GM19099 (cell line): ENCODE results near the gene NRK.

Source experiments
- POLR2A ChIP-seq: IDR thresholded peaks from 3 replicates; pipeline ENCODE4 v1.6.1; 2011; ENCODE audit warnings: low read depth; ENCODE audit not compliant: insufficient read length; ENCODE audit errors: extremely low read depth

The NRK gene

GRCh38 chrX:105822138-105823091 is at the start of gene NRK:
Gene NRK (plus strand): TSS chrX:105822539. CDS start chrX:105822846, 307 bp downstream.
- TF ChIP-seq POLR2A: no peak

DNA sequence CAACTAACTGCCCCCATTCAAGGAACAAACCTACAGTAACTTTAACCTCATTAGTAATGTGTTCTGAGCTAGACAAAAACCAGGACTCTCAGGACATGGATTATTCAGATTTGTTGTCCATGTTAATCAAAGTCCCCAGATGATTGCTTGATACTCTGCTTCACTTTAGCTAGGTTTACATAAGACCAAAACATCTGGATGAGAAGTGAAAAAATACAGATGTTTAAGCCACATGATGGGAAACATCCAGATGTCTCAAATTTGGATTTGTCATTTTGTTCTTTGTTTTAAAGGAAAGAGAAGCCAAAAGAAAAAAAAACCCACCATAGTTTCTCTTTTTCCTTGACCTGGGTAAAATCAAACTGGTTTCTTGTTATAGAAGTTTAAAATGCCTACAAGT is 48.5 kb upstream of the NRK start:
- no peak for TF ChIP-seq POLR2A

DNA sequence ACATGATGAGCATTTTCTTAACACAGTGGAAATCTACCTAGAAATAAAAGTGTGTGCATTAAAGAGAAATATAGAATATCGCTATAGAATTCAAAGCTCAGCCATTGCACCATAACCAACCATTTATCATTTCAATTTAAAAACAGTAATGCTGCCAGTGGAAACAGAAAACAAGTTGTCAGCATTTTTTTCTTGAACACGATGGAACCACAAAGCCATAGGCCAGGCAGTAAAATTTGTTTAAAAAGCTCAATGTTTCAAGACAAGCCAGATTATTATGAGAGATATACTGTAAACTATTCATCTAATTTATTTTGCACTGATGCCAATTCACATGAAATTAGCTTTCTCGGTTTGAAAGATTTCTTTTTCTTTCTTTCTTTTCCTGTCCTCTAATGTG is 46.7 kb upstream of the NRK start:
- no peak for TF ChIP-seq POLR2A

- no peak for TF ChIP-seq POLR2A
Observed at GRCh38 chrX:105781804-105782203, 40.5 kb upstream of the NRK start.

- TF ChIP-seq POLR2A: no peak
Observed at GRCh38 chrX:105803891-105804290, 18.4 kb upstream of the NRK start.

DNA sequence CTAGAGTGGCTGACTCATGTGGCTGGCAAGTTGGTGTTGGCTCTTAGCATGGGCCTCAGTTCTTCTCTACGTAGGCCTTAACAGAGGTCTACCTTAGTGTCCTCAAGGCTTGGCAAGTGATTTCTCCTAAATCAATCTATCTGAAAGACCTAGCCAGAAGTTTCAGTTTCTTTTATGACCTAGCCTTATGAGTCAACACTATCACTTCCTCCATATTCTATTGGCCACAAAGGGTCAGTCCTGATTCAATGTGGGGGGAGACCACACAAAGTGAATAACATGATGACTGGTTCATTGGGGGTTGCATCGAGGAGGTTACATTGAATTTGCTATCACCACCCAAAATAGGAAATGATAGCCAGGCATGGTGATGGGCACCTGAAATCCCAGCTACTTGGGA is 5.8 kb upstream of the NRK start:
- TF ChIP-seq POLR2A: no peak

GRCh38 chrX:105820247-105820646 is 2.1 kb upstream of the NRK start:
- TF ChIP-seq POLR2A: no peak

DNA sequence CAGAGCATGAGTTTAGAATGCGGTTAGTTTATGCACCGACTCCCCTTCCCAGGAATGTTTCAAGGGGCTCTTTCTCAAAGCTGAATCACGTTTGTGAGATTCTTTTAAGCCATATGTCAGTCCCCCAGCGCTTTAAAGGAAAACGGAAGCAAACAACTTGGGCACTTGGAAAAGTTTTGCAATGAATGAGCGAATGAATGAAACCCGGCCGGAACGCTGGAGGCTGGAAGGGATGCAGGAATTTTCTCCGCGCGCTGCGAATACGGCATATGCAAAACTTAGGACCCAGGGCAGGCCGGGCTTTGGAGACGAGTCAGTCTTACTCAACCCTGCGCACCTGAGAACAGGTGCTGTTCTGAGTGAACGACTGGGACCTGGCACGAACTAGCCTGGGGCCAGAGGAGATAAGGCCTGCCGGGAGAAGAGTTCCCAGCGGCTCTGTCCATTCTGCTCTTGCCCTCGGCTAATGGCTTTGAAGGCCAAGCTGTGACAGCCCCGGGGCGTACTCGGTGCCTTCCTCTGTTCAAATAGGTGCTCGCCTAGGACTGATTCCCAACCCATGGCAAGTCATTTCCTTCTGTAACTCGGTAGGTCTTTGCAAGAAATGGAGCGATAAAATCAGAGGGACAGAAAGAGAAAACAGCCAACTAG is 743 bp upstream of the NRK start:
- TF ChIP-seq POLR2A: no peak

GRCh38 chrX:105823092-105823455 is 735 bp downstream of the NRK start:
- TF ChIP-seq POLR2A: no peak

DNA sequence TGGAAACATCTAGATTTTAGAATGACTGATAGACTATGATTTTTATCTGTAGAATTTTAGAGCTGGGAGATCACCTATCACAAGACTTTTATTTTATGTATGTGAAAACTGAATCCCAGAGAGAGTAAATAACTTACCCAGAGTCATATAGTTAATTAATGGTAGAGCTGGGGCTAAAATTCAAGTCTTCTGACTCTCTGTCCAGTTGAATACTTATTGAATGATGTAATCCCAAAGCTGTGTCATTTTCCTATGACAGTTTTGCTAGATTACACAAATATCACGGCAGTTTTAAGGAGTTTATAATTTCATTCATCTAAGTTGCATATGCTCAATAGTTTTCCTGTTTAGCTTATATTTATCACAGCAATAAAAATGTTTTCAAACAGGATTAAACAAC is 6.7 kb downstream of the NRK start:
- TF ChIP-seq POLR2A: no peak

GRCh38 chrX:105837232-105837631 is 14.9 kb downstream of the NRK start:
- no peak for TF ChIP-seq POLR2A

- no peak for TF ChIP-seq POLR2A
Observed at GRCh38 chrX:105845631-105846030, 23.3 kb downstream of the NRK start.

- no peak for TF ChIP-seq POLR2A
Observed at GRCh38 chrX:105865709-105866108, 43.4 kb downstream of the NRK start.

GRCh38 chrX:105869701-105870100 is 47.4 kb downstream of the NRK start:
- no peak for TF ChIP-seq POLR2A

DNA sequence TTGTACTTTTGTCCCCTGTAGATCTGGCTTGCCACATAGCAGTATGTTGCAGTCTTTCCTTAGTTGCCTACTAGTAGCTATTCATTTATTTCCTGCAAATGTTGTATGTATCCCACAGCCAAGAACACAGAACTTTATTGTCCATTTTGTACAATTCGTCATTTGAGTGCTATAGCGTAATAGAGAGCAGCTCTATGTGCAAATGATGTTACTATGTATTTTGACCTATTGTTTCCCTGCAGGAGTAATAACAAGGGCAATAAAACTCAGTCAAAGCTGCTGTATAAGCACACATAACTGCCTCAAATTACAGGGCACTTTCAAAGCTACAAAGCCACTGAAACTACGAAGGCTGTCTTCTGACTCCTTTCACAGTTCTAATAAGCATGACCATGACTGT is 48.1 kb downstream of the NRK start:
- no peak for TF ChIP-seq POLR2A

DNA sequence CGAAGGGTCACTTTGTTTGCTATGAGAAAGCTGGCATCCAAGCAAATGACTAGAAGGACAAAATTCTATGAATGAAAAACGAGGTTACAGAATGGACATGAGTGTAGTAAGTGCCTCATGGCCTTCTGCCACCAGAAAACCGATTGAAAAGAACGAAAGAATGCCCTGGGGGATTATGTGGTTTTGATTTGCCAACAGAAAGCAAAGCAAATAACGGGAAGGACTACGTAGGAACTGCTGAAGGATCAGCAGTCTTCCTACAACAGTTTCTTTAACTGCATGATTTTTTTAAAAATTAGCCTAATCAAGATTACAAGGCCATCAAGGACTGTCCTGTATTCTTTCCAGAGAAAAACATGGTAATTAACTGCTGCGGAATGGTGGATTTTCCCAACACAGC is 50.6 kb downstream of the NRK start:
- no peak for TF ChIP-seq POLR2A
